CD4-positive, alpha-beta T cell treated with Interferon gamma for 1 hour (primary cell): ENCODE measurements around the gene TNIP1.

ENCODE experiments used
- DNase-seq: peaks from one replicate; pipeline ENCODE4 v3.0.0-alpha.2; 2020

TNIP1 gene

GRCh38 chr5:151062405-151063141, 18.3 kb downstream of the TNIP1 start:
- no peak for DNase-seq

GRCh38 chr5:151060742-151061141, 20.1 kb downstream of the TNIP1 start:
- no peak for DNase-seq

GRCh38 chr5:151058891-151059489, 21.8 kb downstream of the TNIP1 start:
- DNase-seq: peak; percentile 18

GRCh38 chr5:151058301-151058700, 22.5 kb downstream of the TNIP1 start:
- DNase-seq: no peak

GRCh38 chr5:151056379-151057325, 24.2 kb downstream of the TNIP1 start:
- DNase-seq: peak; percentile 65

GRCh38 chr5:151055336-151055735, 25.5 kb downstream of the TNIP1 start:
- DNase-seq: no peak

GRCh38 chr5:151054709-151055108, 26.1 kb downstream of the TNIP1 start:
- DNase-seq: no peak

- no peak for DNase-seq
Observed at GRCh38 chr5:151053796-151054462, 26.9 kb downstream of the TNIP1 start.

- no peak for DNase-seq
Observed at GRCh38 chr5:151052836-151053235, 28.0 kb downstream of the TNIP1 start.

- DNase-seq: no peak
Observed at GRCh38 chr5:151051931-151052608, 28.8 kb downstream of the TNIP1 start.

GRCh38 chr5:151051066-151051930, 29.5 kb downstream of the TNIP1 start:
- DNase-seq: peak; percentile 76

GRCh38 chr5:151048526-151048925, 32.3 kb downstream of the TNIP1 start:
- no peak for DNase-seq

GRCh38 chr5:151047814-151048425, 32.9 kb downstream of the TNIP1 start:
- DNase-seq: no peak

GRCh38 chr5:151042453-151043093, 38.3 kb downstream of the TNIP1 start:
- DNase-seq: no peak

- DNase-seq: no peak
Observed at GRCh38 chr5:151041577-151042268, 39.1 kb downstream of the TNIP1 start.

GRCh38 chr5:151040211-151040747, 40.6 kb downstream of the TNIP1 start:
- no peak for DNase-seq

- DNase-seq: no peak
Observed at GRCh38 chr5:151039665-151040064, 41.2 kb downstream of the TNIP1 start.

GRCh38 chr5:151038801-151039238, 42.0 kb downstream of the TNIP1 start:
- no peak for DNase-seq

GRCh38 chr5:151038412-151038745, 42.5 kb downstream of the TNIP1 start:
- no peak for DNase-seq
